Activated CD8-positive, alpha-beta T cell treated with anti-CD3 and anti-CD28 coated beads for 36 hours (primary cell): ENCODE results near the gene ZNF74. TPM values are rescaled to one million over a fixed set of nuclear protein-coding genes. Genes with fewer than 3 reads are reported as not detected.

Experiments
- ATAC-seq: fragments of 200-7000 bp; cut with Tn5 transposase; one replicate; pipeline ENCODE4 v1.10.0; 2021; ENCODE audit warnings: mild to moderate bottlenecking, moderate library complexity
- CTCF ChIA-PET: fragments of 350-600 bp; sonication (Branson Sonifier 250); formaldehyde crosslinking; loops from one replicate; lab custom pipeline; 2021; ENCODE audit warnings: antibody characterized with exemption; lab: Charles Lee
- POLR2A ChIA-PET: fragments of 350-600 bp; sonication (Branson Sonifier 250); formaldehyde crosslinking; loops from one replicate; lab custom pipeline; 2021; ENCODE audit warnings: antibody characterized with exemption; lab: Charles Lee
- DNase-seq: peaks from one replicate; pipeline ENCODE4 v3.0.0-alpha.2; 2020
- H3K27ac Mint-ChIP-seq: one replicate; pipeline ENCODE4 v1.8.0; 2021; ENCODE audit warnings: mild to moderate bottlenecking, mixed read lengths
- H3K27me3 Mint-ChIP-seq: one replicate; pipeline ENCODE4 v1.8.0; 2021; ENCODE audit warnings: mixed read lengths
- H3K36me3 Mint-ChIP-seq: one replicate; pipeline ENCODE4 v1.8.0; 2021; ENCODE audit warnings: low read depth, mixed read lengths
- H3K4me1 Mint-ChIP-seq: one replicate; pipeline ENCODE4 v1.8.0; 2021; ENCODE audit warnings: low read depth, mixed read lengths
- H3K4me3 Mint-ChIP-seq: one replicate; pipeline ENCODE4 v1.8.0; 2021; ENCODE audit warnings: mild to moderate bottlenecking, moderate library complexity, mixed read lengths
- H3K9me3 Mint-ChIP-seq: one replicate; pipeline ENCODE4 v1.8.0; 2021; ENCODE audit warnings: mixed read lengths
- CTCF ChIP-seq: fragments of 200-600 bp; IDR thresholded peaks from one replicate; pipeline ENCODE4 v1.8.0; 2022; ENCODE audit warnings: antibody characterized with exemption, mild to moderate bottlenecking
- intact Hi-C: fragments of 100-400 bp; cut with micrococcal nuclease; formaldehyde crosslinking; loops from one replicate; pipeline ENCODE4 v1.10.0; 2022
- total RNA-seq, 2 experiments: library from RNA; stranded (reverse); gene quantifications; one replicate each; pipeline ENCODE4 v1.2.3, GENCODE V29; 2021

The ZNF74 gene
- total RNA-seq, 2 experiments from 2014 or later = 11.8 to 13.4 TPM

- ChIA-PET CTCF (interaction anchor here (0.7 to 1.7 kb wide), 5 partner anchors 18 to 78 kb away, joined by 3 to 6 read pairs (median 3); partner anchors contain the start of gene DGCR6L), POLR2A (interaction anchor here (1.2 kb wide), 1 partner anchor 8 kb away, joined by 5 read pairs; no protein-coding TSS in a partner anchor)
Measured at GRCh38 chr22:20395181-20395906, 1.4 kb downstream of the ZNF74 start.

GRCh38 chr22:20395907-20396287 is 1.9 kb downstream of the ZNF74 start:
- peaks cover 12% of the 10 kb centered on the region for H3K36me3 Mint-ChIP-seq
- no peaks in the 10 kb centered on the region for H3K9me3 Mint-ChIP-seq
- ATAC-seq = no peak
- H3K4me3 Mint-ChIP-seq = peak overlapping the region; percentile 86
- no peak for DNase-seq
- intact Hi-C loops = no loop called here
- peaks cover 34% of the 10 kb centered on the region for H3K4me1 Mint-ChIP-seq
- no peaks in the 10 kb centered on the region for H3K27me3 Mint-ChIP-seq
- no peak overlapping the region for H3K27ac Mint-ChIP-seq
- ChIA-PET POLR2A (interaction anchor here (0.6 kb wide), 1 partner anchor 146 kb away, joined by 3 read pairs; no protein-coding TSS in a partner anchor), CTCF (interaction anchor here (0.7 to 1.7 kb wide), 4 partner anchors 17 to 76 kb away, joined by 3 to 6 read pairs (median 3); partner anchors contain the start of gene DGCR6L)
- TF ChIP-seq CTCF = no peak

More at GRCh38 chr22:20395181-20395906, 1.4 kb downstream of the ZNF74 start:
- intact Hi-C loops = no loop called here
- TF ChIP-seq CTCF = no peak
- Mint-ChIP-seq H3K4me3 (peak overlapping the region; percentile 86), H3K9me3 (no peaks in the 10 kb centered on the region), H3K27me3 (no peaks in the 10 kb centered on the region), H3K27ac (peak overlapping the region; percentile 69), H3K36me3 (peaks cover 12% of the 10 kb centered on the region), H3K4me1 (peaks cover 34% of the 10 kb centered on the region)
- DNase-seq (no peak), ATAC-seq (no peak)

GRCh38 chr22:20396639-20397038 is 2.7 kb downstream of the ZNF74 start:
- Mint-ChIP-seq H3K9me3 (no peaks in the 10 kb centered on the region), H3K4me1 (peaks cover 34% of the 10 kb centered on the region), H3K36me3 (peaks cover 12% of the 10 kb centered on the region), H3K27ac (no peak overlapping the region), H3K27me3 (no peaks in the 10 kb centered on the region), H3K4me3 (peak overlapping the region; percentile 86)
- intact Hi-C loops = no loop called here
- ChIA-PET POLR2A (interaction anchor here (0.6 kb wide), 1 partner anchor 147 kb away, joined by 3 read pairs; no protein-coding TSS in a partner anchor), CTCF (interaction anchor here (0.8 to 1.7 kb wide), 2 partner anchors 22 to 60 kb away, joined by 3 to 6 read pairs; no protein-coding TSS in a partner anchor)
- ATAC-seq (no peak), DNase-seq (no peak)
- no peak for TF ChIP-seq CTCF

GRCh38 chr22:20397498-20397897 is 3.5 kb downstream of the ZNF74 start:
- H3K9me3 Mint-ChIP-seq = no peaks in the 10 kb centered on the region
- no peak overlapping the region for H3K4me3 Mint-ChIP-seq
- ChIA-PET POLR2A (no interaction called here), CTCF (interaction anchor here (1.7 kb wide), 1 partner anchor 21 kb away, joined by 6 read pairs; no protein-coding TSS in a partner anchor)
- DNase-seq = no peak
- H3K4me1 Mint-ChIP-seq = peaks cover 34% of the 10 kb centered on the region
- intact Hi-C loops = no loop called here
- no peak for TF ChIP-seq CTCF
- H3K27me3 Mint-ChIP-seq = no peaks in the 10 kb centered on the region
- H3K36me3 Mint-ChIP-seq = peaks cover 12% of the 10 kb centered on the region
- no peak overlapping the region for H3K27ac Mint-ChIP-seq
- no peak for ATAC-seq

- intact Hi-C loops = no loop called here
- Mint-ChIP-seq H3K27me3 (no peaks in the 10 kb centered on the region), H3K27ac (no peak overlapping the region), H3K36me3 (peaks cover 16% of the 10 kb centered on the region), H3K9me3 (no peaks in the 10 kb centered on the region), H3K4me1 (peaks cover 37% of the 10 kb centered on the region), H3K4me3 (no peak overlapping the region)
- ChIA-PET CTCF (no interaction called here), POLR2A (no interaction called here)
- TF ChIP-seq CTCF = no peak
- ATAC-seq (no peak), DNase-seq (no peak)
Measured at GRCh38 chr22:20398420-20398819, 4.5 kb downstream of the ZNF74 start.
